T-cell (primary cell): ENCODE results near the gene ADAM19. TPM values are rescaled to one million over a fixed set of nuclear protein-coding genes. Genes with fewer than 3 reads are reported as not detected.

ENCODE experiments used
- ATAC-seq, 4 experiments: fragments of 200-7000 bp in 3 of 4; fragments of 150-1000 bp in 1 of 4; cut with Tn5 transposase; replicated peaks in 1 of 4; 1 replicate in 3 of 4; 2 replicates in 1 of 4; pipeline ENCODE4 v1.10.0; 2021; ENCODE audit warnings: moderate library complexity in 3 of 4, mild to moderate bottlenecking in 2 of 4, moderate number of reproducible peaks in 1 of 4
- CTCF ChIA-PET, 2 donors: fragments of 300-600 bp; sonication (Branson Sonifier 250); formaldehyde crosslinking; loops; one replicate each; lab custom pipeline; 2022; ENCODE audit warnings: antibody characterized with exemption in 2 of 2; lab: Charles Lee
- POLR2A ChIA-PET, 2 donors: fragments of 300-600 bp; sonication (Branson Sonifier 250); formaldehyde crosslinking; loops; one replicate each; lab custom pipeline; 2022; ENCODE audit warnings: antibody characterized with exemption in 2 of 2; lab: Charles Lee
- DNase-seq, 35 experiments: peaks; one replicate each; pipeline versions ENCODE4 v3.0.0 to v3.0.0-alpha.2; 2013 to 2023
- H3K27ac ChIP-seq: one replicate; pipeline ENCODE4 v1.5.1; 2013; ENCODE audit warnings: low read length
- H3K27me3 ChIP-seq, 2 experiments: replicated peaks in 1 of 2; 1 replicate in 1 of 2; 2 replicates in 1 of 2; pipeline versions ENCODE4 v1.6.1 to v1.7.0; 2013; ENCODE audit warnings: low read length in 1 of 2, mixed read lengths in 1 of 2; ENCODE audit not compliant: control insufficient read depth in 2 of 2, insufficient read depth in 2 of 2; ENCODE audit errors: extremely low read depth in 1 of 2
- H3K36me3 ChIP-seq, 2 donors: 1 replicate in 1 of 2; 2 replicates in 1 of 2; pipeline versions ENCODE4 v1.6.1 to v1.7.0; 2013; ENCODE audit warnings: low read length in 1 of 2; ENCODE audit not compliant: control insufficient read depth in 2 of 2, insufficient read depth in 1 of 2; ENCODE audit errors: extremely low read depth in 1 of 2
- H3K4me1 ChIP-seq, 2 experiments: 1 replicate in 1 of 2; 2 replicates in 1 of 2; pipeline versions ENCODE4 v1.6.1 to v1.7.0; 2013; ENCODE audit warnings: low read length in 2 of 2, mixed read lengths in 1 of 2; ENCODE audit not compliant: insufficient read depth in 2 of 2, control insufficient read depth in 1 of 2; ENCODE audit errors: extremely low read depth in 1 of 2
- H3K4me3 ChIP-seq, 2 donors: 1 replicate in 1 of 2; 2 replicates in 1 of 2; pipeline versions ENCODE4 v1.5.1 to v1.7.0; 2013; ENCODE audit warnings: mild to moderate bottlenecking in 2 of 2, low read length in 1 of 2, moderate library complexity in 1 of 2; ENCODE audit not compliant: control insufficient read depth in 1 of 2; ENCODE audit errors: extremely low read depth in 1 of 2
- H3K9me3 ChIP-seq: 2 replicates; pipeline ENCODE4 v1.7.0; 2013
- H3K27ac Mint-ChIP-seq, 2 donors: one replicate each; pipeline ENCODE4 v1.8.0; 2020 to 2021; ENCODE audit warnings: mild to moderate bottlenecking in 2 of 2, mixed read lengths in 2 of 2
- H3K27me3 Mint-ChIP-seq, 2 donors: one replicate each; pipeline ENCODE4 v1.8.0; 2021 to 2022; ENCODE audit warnings: mixed read lengths in 2 of 2
- H3K36me3 Mint-ChIP-seq: one replicate; pipeline ENCODE4 v1.8.0; 2021; ENCODE audit warnings: mixed read lengths
- H3K4me1 Mint-ChIP-seq, 3 donors: one replicate each; pipeline ENCODE4 v1.8.0; 2020 to 2022; ENCODE audit warnings: mixed read lengths in 3 of 3, mild to moderate bottlenecking in 1 of 3
- H3K4me3 Mint-ChIP-seq, 3 donors: one replicate each; pipeline ENCODE4 v1.8.0; 2020 to 2022; ENCODE audit warnings: mild to moderate bottlenecking in 3 of 3, mixed read lengths in 3 of 3, moderate library complexity in 3 of 3
- H3K9me3 Mint-ChIP-seq, 3 donors: one replicate each; pipeline ENCODE4 v1.8.0; 2020 to 2022; ENCODE audit warnings: mixed read lengths in 3 of 3
- WGBS: methylation state at CpG from one replicate; pipeline ENCODE4 v1.1.5; 2013; ENCODE audit warnings: missing lambda C conversion rate; ENCODE audit not compliant: insufficient coverage; 5-methylcytosine and 5-hydroxymethylcytosine counted together
- total RNA-seq, 35 experiments: library from RNA in 6 of 35; stranded (reverse) in 6 of 35; fragments of 120-200 nt in 1 of 35; gene quantifications; one replicate each; pipeline versions ENCODE4 v1.2.1 to v1.2.4 and lab custom pipeline; 2013 to 2026

The ADAM19 gene
- total RNA-seq, 5 donors from 2014 or later (not counting 1 experiment from before 2014, with no cell fraction given), result 30.7 to 64.1 (median 41.8) TPM

- Mint-ChIP-seq H3K4me1 (peaks cover 0 to 85% (median 54%) of the 10 kb centered on the region in 3 donors), H3K36me3 (peaks cover 32% of the 10 kb centered on the region), H3K27me3 (no peaks in the 10 kb centered on the region), H3K9me3 (no peaks in the 10 kb centered on the region), H3K27ac (peak overlapping the region; percentile 66 to 71), H3K4me3 (no peak overlapping the region)
- no peak for ATAC-seq
- no peaks in the 10 kb centered on the region for H3K9me3 ChIP-seq
- POLR2A ChIA-PET, result no interaction called here
- no peak overlapping the region for H3K27ac ChIP-seq
- H3K27me3 ChIP-seq, result no peaks in the 10 kb centered on the region
- peaks cover 0 to 15% of the 10 kb centered on the region in 2 donors for H3K36me3 ChIP-seq
- peaks cover 0 to 16% of the 10 kb centered on the region in 2 experiments for H3K4me1 ChIP-seq
- H3K4me3 ChIP-seq, result no peak overlapping the region
- CTCF ChIA-PET, result interaction anchor here in 1 of 2 donors (0.5 kb wide), 1 partner anchor 48 kb away, joined by 3 read pairs; no protein-coding TSS in a partner anchor
- DNase-seq, result no peak
- WGBS, result 89% methylated on average over 5 of the region's 9 CpGs
Observed at GRCh38 chr5:157561110-157561509, 14.5 kb downstream of the ADAM19 start.

- Histone ChIP-seq H3K27ac (no peak overlapping the region), H3K9me3 (no peaks in the 10 kb centered on the region), H3K27me3 (no peaks in the 10 kb centered on the region), H3K4me3 (no peak overlapping the region), H3K4me1 (peaks cover 0 to 29% of the 10 kb centered on the region in 2 experiments), H3K36me3 (peaks cover 0 to 15% of the 10 kb centered on the region in 2 donors)
- Mint-ChIP-seq H3K36me3 (peaks cover 32% of the 10 kb centered on the region), H3K4me3 (no peak overlapping the region), H3K27me3 (no peaks in the 10 kb centered on the region), H3K4me1 (peaks cover 12 to 89% (median 63%) of the 10 kb centered on the region in 3 donors), H3K9me3 (no peaks in the 10 kb centered on the region), H3K27ac (peak overlapping the region in 1 of 2 donors; percentile 28)
- POLR2A ChIA-PET, result no interaction called here
- CTCF ChIA-PET, result interaction anchor here in 1 of 2 donors (0.8 kb wide), 1 partner anchor 203 kb away, joined by 3 read pairs; no protein-coding TSS in a partner anchor
- ATAC-seq (no peak), DNase-seq (no peak)
- WGBS, result 100% methylated on average over 2 of the region's 2 CpGs
Observed at GRCh38 chr5:157559301-157559700, 16.3 kb downstream of the ADAM19 start.

- Histone ChIP-seq H3K27me3 (no peaks in the 10 kb centered on the region), H3K4me3 (no peak overlapping the region), H3K27ac (no peak overlapping the region), H3K36me3 (peaks cover 0 to 15% of the 10 kb centered on the region in 2 donors), H3K4me1 (peaks cover 0 to 26% of the 10 kb centered on the region in 2 experiments), H3K9me3 (no peaks in the 10 kb centered on the region)
- Mint-ChIP-seq H3K4me1 (peaks cover 12 to 87% (median 61%) of the 10 kb centered on the region in 3 donors), H3K9me3 (no peaks in the 10 kb centered on the region), H3K36me3 (peaks cover 32% of the 10 kb centered on the region), H3K4me3 (no peak overlapping the region), H3K27me3 (no peaks in the 10 kb centered on the region), H3K27ac (peak overlapping the region in 1 of 2 donors; percentile 36)
- ChIA-PET POLR2A (no interaction called here), CTCF (interaction anchor here in 1 of 2 donors (0.5 to 0.8 kb wide), 2 partner anchors 183 to 203 kb away, joined by 3 to 4 read pairs; no protein-coding TSS in a partner anchor)
- no CpG with 5 or more reads among the region's 2 CpGs for WGBS
- DNase-seq, result no peak
- no peak for ATAC-seq
Observed at GRCh38 chr5:157558681-157559080, 16.9 kb downstream of the ADAM19 start.

GRCh38 chr5:157558041-157558595 is 17.5 kb downstream of the ADAM19 start:
- peaks cover 32% of the 10 kb centered on the region for H3K36me3 Mint-ChIP-seq
- no peaks in the 10 kb centered on the region for H3K9me3 Mint-ChIP-seq
- no peak for ATAC-seq
- 94% methylated on average over 2 of the region's 4 CpGs for WGBS
- POLR2A ChIA-PET, result interaction anchor here in 1 of 2 donors (0.8 kb wide), 1 partner anchor 16 kb away, joined by 3 read pairs; no protein-coding TSS in a partner anchor
- no peaks in the 10 kb centered on the region for H3K27me3 Mint-ChIP-seq
- no peaks in the 10 kb centered on the region for H3K27me3 ChIP-seq
- peak overlapping the region in 1 of 2 donors; percentile 71 for H3K27ac Mint-ChIP-seq
- DNase-seq, result no peak
- peaks cover 0 to 26% of the 10 kb centered on the region in 2 experiments for H3K4me1 ChIP-seq
- peaks cover 12 to 85% (median 61%) of the 10 kb centered on the region in 3 donors for H3K4me1 Mint-ChIP-seq
- peaks cover 0 to 11% of the 10 kb centered on the region in 2 donors for H3K36me3 ChIP-seq
- H3K9me3 ChIP-seq, result no peaks in the 10 kb centered on the region
- H3K4me3 Mint-ChIP-seq, result no peak overlapping the region
- CTCF ChIA-PET, result interaction anchor here in 1 of 2 donors (0.5 kb wide), 1 partner anchor 183 kb away, joined by 4 read pairs; no protein-coding TSS in a partner anchor
- no peak overlapping the region for H3K4me3 ChIP-seq
- no peak overlapping the region for H3K27ac ChIP-seq

GRCh38 chr5:157556615-157557418 is 18.8 kb downstream of the ADAM19 start:
- Histone ChIP-seq H3K27me3 (no peaks in the 10 kb centered on the region), H3K36me3 (no peaks in the 10 kb centered on the region), H3K4me1 (peaks cover 0 to 30% of the 10 kb centered on the region in 2 experiments), H3K9me3 (no peaks in the 10 kb centered on the region), H3K4me3 (no peak overlapping the region), H3K27ac (no peak overlapping the region)
- no peak for DNase-seq
- H3K4me1 Mint-ChIP-seq, result peaks cover 12 to 83% (median 60%) of the 10 kb centered on the region in 3 donors
- no peaks in the 10 kb centered on the region for H3K9me3 Mint-ChIP-seq
- ChIA-PET CTCF (interaction anchor here in 1 of 2 donors (0.6 to 1.0 kb wide), 2 partner anchors 10 to 886 kb away, joined by 3 to 7 read pairs; no protein-coding TSS in a partner anchor), POLR2A (no interaction called here)
- H3K36me3 Mint-ChIP-seq, result peaks cover 30% of the 10 kb centered on the region
- ATAC-seq, result no peak
- WGBS, result no CpG with 5 or more reads among the region's 8 CpGs
- H3K4me3 Mint-ChIP-seq, result no peak overlapping the region
- H3K27ac Mint-ChIP-seq, result peak overlapping the region; percentile 71 to 84
- no peaks in the 10 kb centered on the region for H3K27me3 Mint-ChIP-seq

GRCh38 chr5:157555037-157555640 is 20.4 kb downstream of the ADAM19 start:
- peaks cover 12 to 83% (median 67%) of the 10 kb centered on the region in 3 donors for H3K4me1 Mint-ChIP-seq
- WGBS, result 100% methylated on average over 1 of the region's 4 CpGs

More at GRCh38 chr5:157555037-157555640, 20.4 kb downstream of the ADAM19 start:
- Histone ChIP-seq H3K9me3 (no peaks in the 10 kb centered on the region), H3K27me3 (no peaks in the 10 kb centered on the region), H3K27ac (peak overlapping the region; percentile 45), H3K4me3 (no peak overlapping the region), H3K4me1 (peaks cover 0 to 30% of the 10 kb centered on the region in 2 experiments), H3K36me3 (no peaks in the 10 kb centered on the region)
- ChIA-PET POLR2A (no interaction called here), CTCF (interaction anchor here in 1 of 2 donors (1.1 kb wide), 1 partner anchor 63 kb away, joined by 3 read pairs; no protein-coding TSS in a partner anchor)
- Mint-ChIP-seq H3K4me3 (peak overlapping the region in 1 of 3 donors; percentile 9), H3K36me3 (peaks cover 21% of the 10 kb centered on the region), H3K9me3 (no peaks in the 10 kb centered on the region), H3K27me3 (no peaks in the 10 kb centered on the region), H3K27ac (peak overlapping the region; percentile 30 to 91)
- DNase-seq, result no peak
- ATAC-seq, result no peak
